Measurements from ENCODE around the gene RNF181.
"Not testable (repeated sequence)": the region's sequence is repeated elsewhere in the genome, so short reads cannot be mapped to it uniquely, and the experiment has no call there.

The RNF181 gene, protein sequence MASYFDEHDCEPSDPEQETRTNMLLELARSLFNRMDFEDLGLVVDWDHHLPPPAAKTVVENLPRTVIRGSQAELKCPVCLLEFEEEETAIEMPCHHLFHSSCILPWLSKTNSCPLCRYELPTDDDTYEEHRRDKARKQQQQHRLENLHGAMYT

DNA sequence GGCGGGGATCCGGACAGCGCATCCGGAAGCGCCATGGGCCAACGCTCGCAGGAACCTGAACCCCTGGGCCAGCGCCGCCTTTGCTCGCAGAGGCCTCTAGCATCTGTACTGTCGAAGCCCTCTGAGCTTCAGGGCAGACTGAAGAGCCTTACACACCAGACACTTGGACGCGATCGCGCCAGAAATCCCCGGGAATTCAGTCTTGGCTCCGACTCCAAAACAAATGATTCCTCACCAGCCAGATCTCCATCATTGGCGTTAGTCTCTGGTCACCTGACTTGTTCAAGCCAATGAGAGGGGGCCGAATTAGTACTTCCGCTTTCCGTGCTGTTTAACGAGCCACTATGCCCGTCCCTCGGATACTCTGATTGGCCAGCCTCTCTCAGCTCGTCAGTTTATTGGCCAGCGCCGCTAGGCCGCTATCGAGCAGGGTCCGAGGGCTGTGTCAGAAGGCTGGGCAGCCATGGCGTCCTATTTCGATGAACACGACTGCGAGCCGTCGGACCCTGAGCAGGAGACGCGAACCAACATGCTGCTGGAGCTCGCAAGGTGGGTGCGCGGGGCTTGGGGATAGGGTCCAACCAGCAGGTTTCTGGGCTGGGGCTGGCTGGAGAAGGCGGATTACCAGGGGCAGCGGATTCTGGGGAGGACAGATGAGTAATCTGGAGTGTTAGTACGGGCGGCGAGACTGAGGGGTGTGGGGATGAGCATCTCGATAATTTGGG is at the start of gene RNF181:
RNF181 (plus strand) TSS at position 445 of the 725 bp plus-strand sequence; CDS start at position 464, 19 bp downstream.
- peak; percentile 98 for DNase-seq

DNA sequence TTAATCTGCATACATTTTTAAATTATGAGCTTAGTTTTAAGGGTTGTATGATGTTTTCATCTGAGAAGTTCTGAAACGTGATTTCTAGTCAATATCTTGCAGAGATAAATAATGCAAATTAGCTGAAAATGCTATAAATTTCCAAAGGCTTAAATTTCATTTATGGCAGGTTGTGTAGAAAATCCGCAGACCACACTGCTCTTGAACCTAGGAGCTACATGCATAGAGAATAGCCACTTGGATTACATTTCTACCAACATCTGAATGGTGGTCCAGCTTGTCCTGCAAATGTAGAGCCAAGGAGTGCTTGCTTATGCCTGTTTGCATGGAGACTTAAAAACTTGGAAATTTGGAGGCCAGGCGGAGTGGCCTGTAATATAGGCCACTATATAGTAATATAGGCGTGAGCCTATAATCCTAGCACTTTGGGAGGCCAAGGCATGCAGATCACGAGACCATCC is 49.7 kb upstream of the RNF181 start:
- no peak for DNase-seq

DNA sequence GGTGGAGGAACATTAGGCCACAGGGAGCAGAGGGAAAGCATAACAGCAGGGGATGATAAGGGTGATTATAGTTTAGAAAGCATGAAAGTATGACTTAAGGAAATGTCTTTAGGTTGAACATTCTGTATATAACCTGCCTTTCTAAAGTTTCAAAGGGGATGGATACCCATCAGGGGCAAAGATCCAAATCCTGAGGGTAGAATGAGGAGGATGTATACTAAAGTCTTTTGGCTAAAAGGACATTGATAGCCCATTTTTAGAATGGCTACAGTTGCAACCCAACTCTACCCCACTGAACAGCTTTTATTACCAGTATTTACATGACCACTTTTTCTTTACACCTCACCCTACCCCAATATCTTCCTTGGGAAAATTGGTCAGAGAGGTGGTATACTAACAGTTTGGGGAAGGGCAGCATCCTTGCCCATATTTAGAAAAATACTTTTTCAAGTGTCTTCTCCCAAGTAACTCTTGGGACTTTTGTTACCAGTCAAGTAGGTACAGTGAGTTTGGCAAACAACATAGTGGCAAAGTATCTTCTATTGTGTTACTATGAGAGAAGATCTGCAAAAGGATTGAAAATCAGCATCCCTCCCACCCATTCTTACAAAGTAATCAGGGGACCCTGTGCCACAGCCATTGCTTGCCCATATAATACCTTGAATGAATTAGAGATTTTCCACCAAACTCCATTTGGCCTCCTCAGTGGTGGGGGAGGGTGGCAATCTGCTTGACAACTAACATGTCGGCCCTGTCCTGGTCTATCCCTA is 48.3 kb upstream of the RNF181 start:
- DNase-seq = no peak

DNA sequence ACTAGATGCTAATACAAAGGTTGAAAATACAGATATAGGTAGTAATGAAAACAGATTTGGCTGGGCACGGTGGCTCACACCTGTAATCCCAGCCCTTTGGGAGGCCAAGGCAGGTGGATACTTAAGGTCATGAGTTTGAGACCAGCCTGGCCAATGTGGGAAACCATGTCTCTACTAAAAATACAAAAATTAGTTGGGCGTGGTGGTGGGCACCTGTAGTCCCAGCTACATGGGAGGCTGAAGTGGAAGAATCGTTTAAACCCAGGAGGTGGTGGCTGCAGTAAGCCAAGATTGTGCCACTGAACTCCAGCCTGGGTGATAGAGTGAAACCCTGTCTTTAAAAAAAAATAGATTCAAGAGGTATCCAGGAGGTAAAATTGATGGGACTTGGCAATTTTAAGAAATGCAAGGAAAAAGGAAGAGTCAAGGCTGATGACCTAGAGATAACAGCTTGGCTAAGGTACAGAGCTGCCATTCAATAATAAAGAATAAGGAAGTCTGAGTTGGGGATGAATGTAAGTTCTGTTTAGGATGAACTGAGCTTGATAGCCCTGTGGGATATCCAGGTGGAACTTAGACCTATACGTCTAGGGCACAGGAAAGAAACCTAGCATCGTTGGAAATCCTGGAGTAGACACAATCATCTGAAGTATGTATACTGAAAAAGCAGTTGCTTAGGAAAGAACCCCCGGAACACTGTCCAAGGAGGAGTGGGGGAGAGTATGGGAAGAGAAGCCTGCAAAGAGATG is 47.5 kb upstream of the RNF181 start:
- no peak for DNase-seq

DNA sequence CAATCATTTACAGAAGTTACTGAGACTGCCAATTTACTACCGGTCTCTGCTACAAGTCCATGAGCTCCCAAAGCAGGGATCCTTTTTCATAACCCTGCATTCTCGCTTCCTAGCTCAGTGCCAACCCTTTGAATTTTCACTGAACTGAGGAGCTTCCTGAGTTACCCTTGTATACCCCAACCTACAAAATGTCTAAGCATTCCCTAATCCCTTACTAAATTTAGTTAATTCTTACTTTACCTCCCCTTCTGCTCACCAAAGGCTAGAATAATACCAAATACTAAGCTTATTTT is 47.0 kb upstream of the RNF181 start:
- DNase-seq = no peak

DNA sequence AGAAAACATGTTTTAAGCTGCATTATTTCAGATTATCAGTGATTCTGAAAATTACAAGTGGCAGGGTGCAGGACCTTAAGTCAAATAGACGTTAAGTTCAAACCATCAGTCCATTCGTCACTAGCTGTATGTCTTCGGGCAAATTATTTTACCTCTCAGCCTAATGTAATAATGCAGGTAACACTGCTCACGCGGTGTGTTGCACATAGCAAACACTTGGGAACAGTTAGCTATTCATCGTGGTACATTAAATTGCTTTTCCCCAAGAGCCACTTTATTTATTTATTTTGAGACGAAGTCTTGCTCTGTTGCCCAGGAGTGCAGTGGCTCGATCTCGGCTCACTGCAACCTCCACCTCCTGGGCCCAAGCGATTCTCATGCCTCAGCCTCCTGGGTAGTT is 46.5 kb upstream of the RNF181 start:
- DNase-seq = no peak

DNA sequence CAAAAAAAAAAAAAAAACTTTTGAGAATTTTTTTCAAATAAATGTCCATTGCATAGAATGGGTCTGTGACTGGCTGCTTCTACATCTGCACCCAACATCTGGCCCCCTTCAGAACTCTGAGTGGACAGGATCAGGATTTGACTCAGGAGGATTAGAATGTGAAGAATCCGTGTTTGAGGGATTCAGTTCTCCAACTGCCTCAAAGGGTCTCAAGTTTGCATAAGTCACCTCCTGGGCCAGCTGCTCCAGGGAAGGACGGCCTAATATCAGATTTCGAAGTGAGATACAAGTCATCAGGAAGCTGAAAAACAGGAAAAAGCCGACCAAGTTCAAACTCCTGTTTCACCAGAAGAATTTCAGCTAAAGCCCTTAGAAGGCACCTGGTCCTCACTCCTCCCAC is 45.7 kb upstream of the RNF181 start:
- DNase-seq = no peak

DNA sequence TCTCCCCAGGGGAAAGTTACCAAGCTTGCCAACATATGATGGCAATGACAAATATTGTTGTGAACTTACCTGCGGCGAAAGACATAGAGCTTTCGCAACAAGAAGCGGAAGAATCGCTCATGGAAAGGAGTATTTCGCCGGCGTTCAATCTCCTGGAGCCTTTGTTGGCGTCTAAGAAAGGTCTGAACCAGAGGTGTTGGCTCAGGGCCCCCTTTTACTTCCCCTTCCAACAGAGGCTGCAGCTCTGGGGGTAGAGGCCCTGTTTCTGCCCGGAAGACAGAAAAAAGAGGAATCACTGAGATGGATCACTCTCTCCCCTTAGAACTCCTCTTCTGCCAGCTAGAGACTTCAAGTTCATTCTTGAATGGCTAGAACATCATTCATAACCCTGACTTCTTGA is 45.1 kb upstream of the RNF181 start:
- DNase-seq = no peak

DNA sequence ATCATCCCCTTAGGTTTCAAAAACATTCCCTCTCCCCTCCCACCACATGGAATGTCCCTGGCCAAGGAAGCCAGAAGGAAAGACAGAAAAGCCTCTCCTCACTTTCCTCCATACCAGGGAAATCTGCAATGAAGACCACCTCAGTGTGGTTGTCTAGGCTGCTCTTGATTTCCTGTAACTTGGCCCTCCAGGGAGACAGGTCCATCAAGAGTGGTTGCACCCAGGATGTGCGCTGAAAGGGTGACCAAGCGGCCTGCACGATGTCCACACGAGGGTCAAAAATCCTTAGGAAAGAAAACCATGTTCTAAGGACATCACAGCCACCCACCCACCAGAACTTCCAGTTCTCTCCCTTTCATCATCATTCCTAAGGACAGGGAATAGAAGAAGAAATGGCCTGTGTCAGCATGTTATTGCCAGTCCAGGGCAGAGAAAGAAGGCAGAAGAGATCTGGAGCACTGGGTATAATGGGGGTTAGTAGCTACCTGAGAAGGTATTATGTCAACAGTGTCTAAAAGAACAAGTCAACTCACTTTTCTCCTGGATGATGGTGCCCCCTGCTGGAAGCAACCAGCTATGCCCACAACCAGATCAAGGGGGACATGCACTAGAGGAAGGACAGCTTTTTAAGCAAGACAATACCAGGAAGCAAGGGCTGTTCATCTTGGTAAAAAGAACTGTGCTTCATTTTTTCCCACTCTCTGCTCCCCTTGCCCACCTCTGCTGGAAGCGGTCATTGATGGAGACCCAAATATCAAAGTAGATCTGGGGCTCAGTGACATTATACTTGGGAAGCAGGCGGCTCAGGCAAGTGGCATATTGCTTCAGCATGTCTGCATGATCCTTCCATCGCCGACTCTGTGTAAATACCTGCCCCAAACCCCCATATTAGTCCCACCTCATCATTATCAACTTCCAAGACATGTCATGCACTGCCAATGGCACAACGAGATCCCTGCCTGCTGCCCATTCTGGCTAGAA is 43.6 kb upstream of the RNF181 start:
- DNase-seq = peak; percentile 54

DNA sequence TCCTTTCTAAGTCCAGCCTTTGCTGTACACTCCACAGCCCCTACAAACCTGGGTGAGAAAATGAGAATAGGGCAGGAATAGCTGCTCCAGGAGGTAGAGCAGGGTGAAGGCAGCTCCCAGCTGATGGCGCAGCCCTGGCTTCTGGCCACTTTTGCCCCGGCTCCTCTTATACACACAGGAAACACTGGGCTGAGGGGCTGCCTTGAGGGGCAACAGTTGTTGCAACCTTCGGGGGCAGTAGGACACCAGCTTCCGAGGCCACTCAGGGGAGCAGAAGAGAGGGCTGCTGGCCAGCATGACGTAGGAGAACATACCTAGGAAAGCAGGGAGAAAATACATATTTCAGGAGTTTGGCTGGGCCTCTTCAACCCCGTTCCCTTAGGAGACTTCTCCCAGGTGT is 42.4 kb upstream of the RNF181 start:
- DNase-seq = no peak

DNA sequence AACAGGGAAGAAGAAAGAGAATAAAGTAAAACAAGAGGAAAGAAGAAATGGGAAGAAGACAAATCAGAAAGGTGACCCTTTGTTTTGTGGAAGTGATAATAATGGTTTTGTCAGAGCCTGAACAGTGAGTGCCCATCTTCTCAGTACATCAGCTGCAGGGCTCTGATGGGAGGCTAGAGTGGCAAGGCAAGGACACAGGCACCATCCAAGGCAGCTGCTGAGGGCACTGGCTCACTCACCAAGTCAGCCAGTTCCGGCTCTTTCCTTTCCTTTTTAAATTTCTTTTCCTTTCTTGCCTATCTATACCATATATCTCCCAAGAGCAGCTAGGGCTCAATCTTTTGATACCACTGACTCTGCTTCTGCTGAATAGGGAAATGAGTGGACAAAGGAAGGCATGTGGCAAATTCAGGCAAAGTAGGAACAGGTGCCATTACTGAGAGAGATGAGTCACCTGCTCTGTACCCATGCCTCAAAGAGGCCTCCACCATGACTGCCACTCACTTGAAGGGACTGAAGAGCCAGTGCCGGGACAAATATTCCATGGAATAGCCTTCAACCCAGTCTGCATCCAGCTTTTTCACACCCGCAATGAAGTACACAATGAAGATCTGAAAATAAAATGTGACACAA is 40.4 kb upstream of the RNF181 start:
- DNase-seq = no peak

DNA sequence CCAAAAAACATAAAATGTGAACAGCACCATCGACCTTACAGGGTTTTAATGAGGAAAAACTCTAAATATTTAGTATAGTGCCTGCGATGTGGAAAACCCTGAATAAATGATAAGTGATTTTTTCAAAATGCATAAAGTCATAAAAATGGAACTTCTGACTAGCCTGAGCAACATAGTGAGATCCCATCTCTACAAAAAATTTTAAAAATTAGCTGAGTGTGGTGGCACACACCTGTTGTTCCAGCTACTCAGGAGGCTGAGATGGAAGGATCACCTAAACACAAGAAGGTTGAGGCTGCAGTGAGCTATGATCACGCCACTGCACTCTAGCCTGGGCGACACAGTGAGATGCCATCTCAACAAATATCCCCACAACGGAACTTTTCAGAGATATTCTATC is 38.4 kb upstream of the RNF181 start:
- DNase-seq = no peak

DNA sequence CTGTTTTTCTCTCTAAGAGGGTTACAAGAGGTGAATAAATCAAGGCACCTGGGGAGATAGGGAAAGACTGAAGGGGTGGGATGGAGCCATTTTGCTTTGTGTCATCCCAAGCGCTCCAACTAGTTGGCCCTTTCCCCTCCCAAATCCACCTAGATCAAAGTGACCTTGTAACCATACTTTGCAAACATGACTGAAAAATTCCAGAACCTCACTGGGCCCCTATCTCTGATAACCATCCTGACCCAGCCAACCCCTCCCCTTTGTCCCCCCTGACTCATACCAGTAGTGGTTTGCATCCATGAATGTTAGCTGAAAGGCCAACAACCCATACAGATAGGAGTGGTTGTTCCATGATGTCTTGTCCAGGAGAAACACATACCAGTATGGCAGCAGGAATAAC is 37.4 kb upstream of the RNF181 start:
- no peak for DNase-seq

DNA sequence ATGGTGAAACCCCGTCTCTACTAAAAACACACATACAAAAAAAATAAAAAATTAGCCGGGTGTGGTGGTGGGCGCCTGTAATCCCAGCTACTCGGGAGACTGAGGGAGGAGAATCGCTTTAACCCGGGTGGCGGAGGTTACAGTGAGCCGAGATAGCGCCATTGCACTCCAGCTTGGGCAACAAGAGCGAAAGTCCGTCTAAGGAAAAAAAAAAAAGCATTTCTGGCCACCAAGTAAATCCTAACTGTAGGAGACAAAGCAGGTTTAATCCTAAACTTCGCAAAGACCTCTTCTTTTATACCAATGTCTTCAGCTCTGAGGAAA is 35.2 kb upstream of the RNF181 start:
- not testable (repeated sequence) for DNase-seq

DNA sequence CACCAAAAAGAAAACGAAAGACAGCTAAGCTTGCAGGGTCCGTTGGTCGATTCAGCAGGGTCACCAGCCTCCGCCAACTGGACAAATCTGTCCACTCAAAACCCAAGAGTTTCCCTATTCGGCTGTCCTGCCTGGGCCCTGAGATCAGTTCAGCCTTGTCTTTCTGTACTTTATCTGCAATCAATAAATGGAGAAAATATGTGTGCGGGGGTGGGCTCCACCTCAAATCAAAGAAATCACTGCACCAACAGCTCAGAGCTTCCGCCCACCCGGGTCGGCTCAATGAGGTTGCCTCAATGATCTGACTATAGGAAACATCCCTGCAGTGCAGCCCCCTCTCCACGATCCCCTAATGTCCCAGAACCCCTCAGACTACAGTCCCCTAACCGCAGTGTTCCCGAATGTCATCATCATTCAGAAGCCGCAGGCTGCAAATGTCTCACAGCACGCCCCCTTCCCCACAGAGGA is 34.7 kb upstream of the RNF181 start:
- DNase-seq = no peak

DNA sequence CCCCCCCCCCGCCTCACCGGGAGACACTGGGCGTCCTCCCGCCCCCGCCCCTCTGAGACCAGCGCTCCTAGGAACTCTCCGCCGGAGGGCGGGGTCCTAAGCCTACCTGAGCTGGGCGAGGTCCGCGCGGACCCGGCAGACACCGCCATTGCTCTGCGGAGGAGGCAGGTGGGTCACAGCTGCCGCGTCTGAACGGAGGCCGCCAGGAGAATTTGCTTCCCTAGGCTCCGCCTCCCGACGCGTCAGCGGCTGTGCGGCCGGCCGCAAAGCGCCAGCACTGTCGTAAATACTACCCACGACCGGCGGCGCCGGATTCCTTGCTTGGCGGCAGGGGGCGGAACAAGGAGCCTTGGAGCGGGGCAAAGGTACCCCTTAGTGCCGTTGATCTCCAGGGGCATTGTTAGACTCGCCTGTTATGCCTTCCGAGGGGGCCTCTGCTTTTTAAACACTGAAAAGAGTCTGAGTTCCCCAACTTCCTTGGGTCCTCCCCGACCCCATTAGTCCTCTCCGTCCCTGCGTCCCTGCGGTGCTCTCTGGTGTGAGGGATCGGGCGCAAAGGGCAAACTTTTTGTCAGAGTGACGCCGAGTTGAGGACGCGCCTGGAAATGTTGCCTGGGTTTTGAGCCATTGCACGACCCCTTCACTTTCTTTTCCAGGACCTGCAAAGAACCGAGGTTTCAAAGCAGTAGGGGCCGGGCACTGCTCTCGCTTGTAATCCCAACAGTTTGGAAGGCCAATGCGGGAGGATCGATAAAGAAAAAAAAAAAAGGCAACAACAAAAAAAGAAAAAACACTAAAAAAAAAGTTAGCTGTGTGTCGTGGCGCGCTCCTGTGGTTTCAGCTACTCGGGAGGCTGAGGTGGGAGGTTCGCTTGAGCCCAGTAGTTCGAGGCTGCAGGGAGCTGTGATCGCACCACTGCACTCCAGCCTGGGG is 34.0 kb upstream of the RNF181 start, which contains the start of gene GGCX:
GGCX (minus strand) TSS at position 214 of the 933 bp plus-strand sequence; CDS start at position 149, 65 bp downstream.
- peak; percentile 88 for DNase-seq

DNA sequence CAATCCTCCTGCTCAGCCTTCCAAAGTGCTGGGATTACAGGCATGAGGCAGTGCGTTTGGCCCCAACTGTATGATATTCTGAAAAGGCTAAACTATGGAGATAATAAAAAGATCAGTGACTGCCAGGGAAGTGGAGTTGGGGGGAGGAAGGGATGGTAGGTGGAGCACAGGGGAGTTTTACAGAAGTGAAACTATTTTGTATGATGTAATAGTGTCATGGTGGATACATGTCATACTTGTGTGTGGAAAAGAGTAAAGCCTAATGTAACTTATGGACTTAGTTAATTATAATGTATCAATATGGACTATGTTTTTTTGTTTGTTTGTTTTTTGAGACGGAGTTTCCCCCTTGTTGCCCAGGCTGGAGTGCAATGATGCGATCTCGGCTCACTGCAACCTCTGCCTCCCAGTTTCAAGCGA is 31.4 kb upstream of the RNF181 start:
- DNase-seq = no peak

DNA sequence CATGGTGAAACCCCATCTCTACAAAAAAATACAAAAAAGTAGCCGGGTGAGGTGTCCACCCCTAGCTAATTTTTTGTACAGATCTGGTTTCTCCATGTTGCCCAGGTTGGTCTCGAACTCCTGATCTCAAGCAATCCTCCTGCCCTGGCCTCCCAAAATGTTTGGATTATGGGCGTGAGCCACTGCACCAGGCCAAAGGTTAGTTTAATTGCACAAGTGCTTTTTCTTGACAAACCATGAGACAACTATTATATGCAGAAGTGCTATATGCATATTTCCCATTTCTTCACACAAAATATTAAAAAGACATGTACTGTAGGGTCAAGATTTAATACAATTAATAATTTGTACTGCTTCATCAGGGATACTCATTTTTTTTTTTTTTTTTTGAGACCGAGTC is 29.3 kb upstream of the RNF181 start:
- no peak for DNase-seq

DNA sequence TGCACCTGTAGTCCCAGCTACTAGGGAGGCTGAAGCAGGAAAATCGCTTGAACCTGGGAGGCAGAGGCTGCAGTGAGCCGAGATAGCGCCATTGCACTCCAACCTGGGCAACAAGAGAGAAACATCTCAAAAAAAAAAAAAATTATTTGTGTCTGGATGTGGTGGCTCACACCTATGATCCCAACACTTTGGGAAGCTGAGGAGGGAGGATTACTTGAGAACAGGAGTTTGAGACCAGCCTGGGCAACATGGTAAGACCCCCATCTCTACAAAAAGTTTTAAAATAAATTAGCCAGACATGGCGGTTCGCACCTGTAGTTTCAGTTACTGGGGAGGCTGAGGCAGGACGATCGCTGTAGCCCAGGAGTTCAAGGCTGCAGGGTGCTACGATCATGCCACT is 19.8 kb upstream of the RNF181 start:
- DNase-seq = no peak

DNA sequence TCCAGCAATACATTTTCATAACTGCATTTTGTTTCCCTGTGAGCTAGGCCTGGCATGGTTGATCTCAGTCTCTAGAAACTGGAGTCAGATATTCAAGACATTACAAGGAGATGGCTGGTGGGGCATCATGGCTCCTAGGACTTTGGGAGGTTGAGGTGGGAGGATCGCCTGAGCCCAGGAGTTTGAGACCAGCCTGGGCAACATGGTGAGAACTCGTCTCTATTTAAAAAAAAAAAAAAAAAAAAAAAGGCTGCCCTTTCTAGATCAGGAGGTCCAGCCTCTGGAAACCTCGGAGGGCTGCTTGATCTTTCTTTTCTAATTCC is 18.5 kb upstream of the RNF181 start:
- DNase-seq = no peak

Data from kidney glomerular epithelial cell (primary cell).